AG04450 (cell line): ENCODE data around the gene RANBP17. TPM values are rescaled to one million over a fixed set of nuclear protein-coding genes. Genes with fewer than 3 reads are reported as not detected.
A peak's percentile ranks its signal among the peaks of the same experiment; 100 is the strongest.

Experiments
- CTCF ChIA-PET: fragments of 300-600, 350-600 bp; formaldehyde crosslinking; extraction: SDS; loops from one replicate; lab custom pipeline; 2022; ENCODE audit warnings: antibody characterized with exemption, inconsistent platforms; lab: Charles Lee
- POLR2A ChIA-PET: fragments of 350-600 bp; formaldehyde crosslinking; extraction: SDS; loops from one replicate; lab custom pipeline; 2021; ENCODE audit warnings: antibody characterized with exemption, inconsistent platforms; lab: Yijun Ruan, JAX
- DNase-seq: peaks from one replicate; pipeline ENCODE4 v3.0.0-alpha.2; 2011; ENCODE audit warnings: low read depth, low spot score
- H3K27ac ChIP-seq: one replicate; pipeline ENCODE4 v1.5.1; 2012; ENCODE audit warnings: low read depth, low read length, control low read depth
- H3K27me3 ChIP-seq: one replicate; pipeline ENCODE4 v1.6.0; 2012; ENCODE audit warnings: low read length; ENCODE audit not compliant: control insufficient read depth, insufficient read depth
- H3K4me3 ChIP-seq: 2 replicates; pipeline ENCODE4 v1.5.1; 2011; ENCODE audit warnings: mild to moderate bottlenecking, low read depth, low read length, control low read depth
- H3K9me3 ChIP-seq: 2 replicates; pipeline ENCODE4 v1.5.1; 2012; ENCODE audit warnings: low read length; ENCODE audit not compliant: control insufficient read depth, insufficient read depth
- CTCF ChIP-seq: IDR thresholded peaks from 2 replicates; pipeline ENCODE4 v1.5.1; 2011; ENCODE audit warnings: low read depth, low read length, control low read depth, inconsistent platforms
- polyA plus RNA-seq: library from polyadenylated mRNA; depleted of rRNA; stranded (reverse); fragments of >200 nt; gene quantifications from 2 replicates; pipeline ENCODE4 v1.2.3, GENCODE V29; 2011

RANBP17 gene
- polyA plus RNA-seq, 1 experiment = 11.6 TPM

DNA sequence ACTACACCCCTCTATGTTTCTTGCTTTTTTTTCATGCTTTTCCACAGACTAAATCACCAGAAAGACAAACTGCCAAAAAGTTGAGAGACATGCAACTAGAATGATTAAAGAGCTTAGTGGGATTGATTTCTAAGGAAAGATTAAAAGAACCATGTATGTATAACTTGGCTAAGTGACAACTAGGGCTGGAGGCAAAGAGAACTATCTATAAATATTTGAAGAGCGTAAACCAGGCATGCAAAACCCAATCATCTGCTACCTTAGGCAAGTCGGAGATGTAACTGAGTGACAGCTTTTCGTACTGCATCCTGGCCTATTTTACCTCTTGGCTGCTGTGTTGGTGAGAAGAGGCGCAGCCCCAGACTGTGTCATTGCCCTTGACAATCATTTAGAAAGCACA, 326.2 kb downstream of the RANBP17 start:
- H3K9me3 ChIP-seq = no peaks in the 10 kb centered on the region
- POLR2A ChIA-PET = no interaction called here
- TF ChIP-seq CTCF = no peak
- H3K27ac ChIP-seq = peak overlapping the region; percentile 13
- DNase-seq = no peak
- CTCF ChIA-PET = interaction anchor here (2.0 kb wide), 1 partner anchor 19 kb away, joined by 8 read pairs; no protein-coding TSS in a partner anchor
- no peaks in the 10 kb centered on the region for H3K27me3 ChIP-seq
- H3K4me3 ChIP-seq = no peak overlapping the region

DNA sequence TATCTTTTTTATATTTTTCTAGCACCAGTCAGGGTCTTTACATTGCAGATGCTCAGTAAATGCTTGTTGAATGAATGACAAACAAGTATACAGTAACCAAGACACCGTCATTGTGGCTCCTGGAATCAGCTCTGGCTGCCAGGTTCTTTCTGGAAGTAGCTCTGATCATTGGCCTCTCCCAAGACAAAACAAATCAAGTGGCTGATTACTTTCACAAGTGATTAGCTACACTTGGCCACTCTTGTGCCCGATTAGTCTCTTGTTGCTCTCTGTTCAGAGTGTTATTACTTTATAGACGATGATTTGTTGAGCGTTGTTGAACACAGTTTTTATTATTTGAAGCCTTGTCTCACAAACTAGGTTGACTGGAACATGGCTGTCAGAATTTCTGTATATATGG, 327.6 kb downstream of the RANBP17 start:
- no peak overlapping the region for H3K27ac ChIP-seq
- CTCF ChIA-PET = no interaction called here
- TF ChIP-seq CTCF = no peak
- DNase-seq = no peak
- POLR2A ChIA-PET = no interaction called here
- H3K9me3 ChIP-seq = no peaks in the 10 kb centered on the region
- no peaks in the 10 kb centered on the region for H3K27me3 ChIP-seq
- no peak overlapping the region for H3K4me3 ChIP-seq

- Histone ChIP-seq H3K4me3 (no peak overlapping the region), H3K9me3 (no peaks in the 10 kb centered on the region), H3K27me3 (no peaks in the 10 kb centered on the region), H3K27ac (no peak overlapping the region)
- TF ChIP-seq CTCF = no peak
- CTCF ChIA-PET = interaction anchor here (1.2 to 1.4 kb wide), 2 partner anchors 15 to 383 kb away, joined by 3 to 7 read pairs; no protein-coding TSS in a partner anchor
- POLR2A ChIA-PET = no interaction called here
- DNase-seq = no peak
Measured at GRCh38 chr5:171192111-171192510, 330.3 kb downstream of the RANBP17 start.

- Histone ChIP-seq H3K4me3 (no peak overlapping the region), H3K27me3 (no peaks in the 10 kb centered on the region), H3K9me3 (no peaks in the 10 kb centered on the region), H3K27ac (no peak overlapping the region)
- ChIA-PET CTCF (interaction anchor here (1.1 to 1.2 kb wide), 2 partner anchors 141 to 164 kb away, joined by 3 to 12 read pairs; no protein-coding TSS in a partner anchor), POLR2A (no interaction called here)
- TF ChIP-seq CTCF = no peak
- no peak for DNase-seq
Measured at GRCh38 chr5:171201310-171201709, 339.5 kb downstream of the RANBP17 start.

DNA sequence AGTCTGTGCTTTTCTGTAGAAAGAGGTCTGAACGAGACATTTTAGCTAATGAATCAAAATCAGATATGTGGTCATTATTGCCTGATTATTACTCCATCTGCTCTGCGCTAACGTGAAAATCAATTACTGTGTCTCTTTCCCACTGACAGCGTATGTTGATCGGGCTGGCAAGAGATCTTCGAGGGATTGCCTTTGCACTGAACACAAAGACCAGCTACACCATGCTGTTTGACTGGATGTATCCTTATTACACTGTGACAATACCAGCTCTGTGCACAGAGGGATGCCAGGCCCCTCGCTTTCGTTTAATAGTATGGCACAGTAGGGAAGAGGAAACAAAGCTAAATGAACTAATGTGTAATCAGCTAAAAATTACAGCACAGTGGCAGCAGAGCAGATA, 343.6 kb downstream of the RANBP17 start:
- CTCF ChIA-PET = interaction anchor here (0.6 to 14.3 kb wide), 5 partner anchors 64 to 396 kb away, joined by 3 to 387 read pairs (median 3); no protein-coding TSS in a partner anchor
- no peaks in the 10 kb centered on the region for H3K9me3 ChIP-seq
- no peak overlapping the region for H3K4me3 ChIP-seq
- POLR2A ChIA-PET = no interaction called here
- no peak for TF ChIP-seq CTCF
- no peak for DNase-seq
- no peaks in the 10 kb centered on the region for H3K27me3 ChIP-seq
- no peak overlapping the region for H3K27ac ChIP-seq
